Measurements from ENCODE around the gene UBB. TPM values are rescaled to one million over a fixed set of nuclear protein-coding genes. Genes with fewer than 3 reads are reported as not detected.

Gene UBB
- total RNA-seq, 4 donors from 2014 or later = 469 to 764 (median 628) TPM

DNA sequence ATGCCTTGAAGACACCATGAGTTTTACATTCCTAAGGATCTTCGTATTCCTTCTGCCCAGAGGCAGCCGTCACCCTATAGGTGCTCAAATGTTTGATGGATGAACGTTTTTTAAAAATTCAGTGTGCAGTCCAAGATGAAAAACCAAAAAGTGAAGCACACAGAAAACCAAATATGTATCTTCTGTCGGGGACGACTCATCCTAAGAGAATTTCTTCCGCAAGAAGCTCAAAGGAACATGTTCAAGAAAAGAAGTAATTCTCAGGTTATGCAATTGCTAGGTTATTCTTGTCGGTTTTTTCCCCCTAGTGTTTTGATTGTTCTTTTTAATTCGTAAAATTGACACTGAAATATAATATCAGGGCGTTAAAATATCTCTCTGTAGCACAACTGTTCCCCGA is 29.1 kb upstream of the UBB start:
- H3K4me1 ChIP-seq = peaks cover 17% of the 10 kb centered on the region
- no peak for DNase-seq (ENCODE audit: low spot score in 2 of 2)
- WGBS = 41% methylated on average over 10 of the region's 10 CpGs
- H3K27me3 ChIP-seq = peaks cover 12% of the 10 kb centered on the region
- H3K36me3 ChIP-seq = peaks cover 6% of the 10 kb centered on the region
- H3K9me3 ChIP-seq = no peaks in the 10 kb centered on the region
- H3K27ac ChIP-seq = no peak overlapping the region
- H3K4me3 ChIP-seq = peak overlapping the region; percentile 77
- no peak for TF ChIP-seq EP300 (IDR thresholded peaks at IDR 0.05)
- no peak for TF ChIP-seq POLR2AphosphoS5 (IDR thresholded peaks at IDR 0.05)
- TF ChIP-seq POLR2A (IDR thresholded peaks at IDR 0.05) = no peak
- TF ChIP-seq, protein P1, sequence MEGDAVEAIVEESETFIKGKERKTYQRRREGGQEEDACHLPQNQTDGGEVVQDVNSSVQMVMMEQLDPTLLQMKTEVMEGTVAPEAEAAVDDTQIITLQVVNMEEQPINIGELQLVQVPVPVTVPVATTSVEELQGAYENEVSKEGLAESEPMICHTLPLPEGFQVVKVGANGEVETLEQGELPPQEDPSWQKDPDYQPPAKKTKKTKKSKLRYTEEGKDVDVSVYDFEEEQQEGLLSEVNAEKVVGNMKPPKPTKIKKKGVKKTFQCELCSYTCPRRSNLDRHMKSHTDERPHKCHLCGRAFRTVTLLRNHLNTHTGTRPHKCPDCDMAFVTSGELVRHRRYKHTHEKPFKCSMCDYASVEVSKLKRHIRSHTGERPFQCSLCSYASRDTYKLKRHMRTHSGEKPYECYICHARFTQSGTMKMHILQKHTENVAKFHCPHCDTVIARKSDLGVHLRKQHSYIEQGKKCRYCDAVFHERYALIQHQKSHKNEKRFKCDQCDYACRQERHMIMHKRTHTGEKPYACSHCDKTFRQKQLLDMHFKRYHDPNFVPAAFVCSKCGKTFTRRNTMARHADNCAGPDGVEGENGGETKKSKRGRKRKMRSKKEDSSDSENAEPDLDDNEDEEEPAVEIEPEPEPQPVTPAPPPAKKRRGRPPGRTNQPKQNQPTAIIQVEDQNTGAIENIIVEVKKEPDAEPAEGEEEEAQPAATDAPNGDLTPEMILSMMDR (IDR thresholded peaks at IDR 0.05) = no peak

DNA sequence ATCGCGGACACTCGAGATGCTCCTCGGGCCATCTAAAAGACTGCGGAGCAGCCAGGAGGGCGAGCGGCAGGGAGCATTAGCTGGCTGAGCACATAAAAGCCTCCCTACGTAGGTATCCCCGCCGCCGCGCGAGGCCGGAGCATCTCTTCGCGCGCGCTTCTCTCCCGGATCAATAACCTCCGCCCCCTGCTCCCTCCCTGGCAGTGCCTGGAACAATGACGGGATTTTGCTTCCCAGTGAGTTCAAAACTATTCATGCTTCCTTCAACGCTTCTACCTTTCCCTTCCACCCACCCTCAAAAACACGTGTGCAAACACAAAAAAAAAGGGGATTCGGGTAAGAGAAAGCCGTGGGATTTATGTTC is 28.6 kb upstream of the UBB start:
- H3K27ac ChIP-seq = no peak overlapping the region
- no peaks in the 10 kb centered on the region for H3K9me3 ChIP-seq
- peaks cover 6% of the 10 kb centered on the region for H3K36me3 ChIP-seq
- H3K27me3 ChIP-seq = peaks cover 12% of the 10 kb centered on the region
- DNase-seq (ENCODE audit: low spot score in 2 of 2) = peak in 1 of 2 donors; percentile 69
- H3K4me3 ChIP-seq = peak overlapping the region; percentile 77
- peaks cover 17% of the 10 kb centered on the region for H3K4me1 ChIP-seq
- WGBS = 1% methylated on average over 25 of the region's 25 CpGs
- TF ChIP-seq, protein P1 (IDR thresholded peaks at IDR 0.05) = no peak
- TF ChIP-seq POLR2A (IDR thresholded peaks at IDR 0.05) (no peak), POLR2AphosphoS5 (IDR thresholded peaks at IDR 0.05) (no peak)

DNA sequence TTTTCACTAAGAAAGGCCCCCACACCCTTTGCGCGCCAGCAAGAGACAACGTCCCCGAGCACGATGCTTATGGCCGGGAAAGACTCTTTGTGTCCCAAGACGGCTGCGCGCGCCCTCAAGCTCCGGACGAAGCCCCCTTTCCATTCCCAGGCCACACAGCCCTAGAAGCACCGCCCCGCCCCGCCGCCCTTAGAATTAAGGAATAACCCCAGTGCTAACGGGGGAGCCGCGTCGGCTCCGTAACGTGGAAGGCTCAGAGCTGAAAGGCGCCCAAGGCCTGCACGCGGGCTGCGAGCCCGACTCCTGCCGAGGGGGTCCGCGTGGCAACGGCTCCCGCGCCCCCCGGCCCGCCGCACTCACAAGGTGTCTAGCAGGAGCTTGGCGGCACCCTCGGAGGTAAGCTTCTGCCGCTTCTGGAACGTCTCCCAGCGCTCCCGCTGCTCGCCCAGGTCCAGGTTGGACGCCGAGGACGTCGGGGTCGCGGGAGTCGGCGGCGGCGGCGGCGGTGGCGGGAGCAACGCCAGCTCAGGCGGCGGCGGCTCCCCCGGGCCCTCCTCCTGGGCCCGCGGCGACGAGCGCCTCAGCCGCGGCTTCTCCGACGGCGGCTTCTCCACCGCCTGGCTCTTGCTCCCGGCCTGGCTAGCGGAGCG is 28.1 kb upstream of the UBB start:
- peak overlapping the region; percentile 77 for H3K4me3 ChIP-seq
- no peak overlapping the region for H3K27ac ChIP-seq
- peak; percentile 67 to 78 for DNase-seq (ENCODE audit: low spot score in 2 of 2)
- WGBS = 9% methylated on average over 39 of the region's 75 CpGs
- TF ChIP-seq POLR2AphosphoS5 (IDR thresholded peaks at IDR 0.05) (no peak), EP300 (IDR thresholded peaks at IDR 0.05) (no peak), POLR2A (IDR thresholded peaks at IDR 0.05) (no peak)
- TF ChIP-seq, protein P1 (IDR thresholded peaks at IDR 0.05) = no peak
- H3K4me1 ChIP-seq = peaks cover 17% of the 10 kb centered on the region
- peaks cover 6% of the 10 kb centered on the region for H3K36me3 ChIP-seq
- peaks cover 12% of the 10 kb centered on the region for H3K27me3 ChIP-seq
- no peaks in the 10 kb centered on the region for H3K9me3 ChIP-seq

DNA sequence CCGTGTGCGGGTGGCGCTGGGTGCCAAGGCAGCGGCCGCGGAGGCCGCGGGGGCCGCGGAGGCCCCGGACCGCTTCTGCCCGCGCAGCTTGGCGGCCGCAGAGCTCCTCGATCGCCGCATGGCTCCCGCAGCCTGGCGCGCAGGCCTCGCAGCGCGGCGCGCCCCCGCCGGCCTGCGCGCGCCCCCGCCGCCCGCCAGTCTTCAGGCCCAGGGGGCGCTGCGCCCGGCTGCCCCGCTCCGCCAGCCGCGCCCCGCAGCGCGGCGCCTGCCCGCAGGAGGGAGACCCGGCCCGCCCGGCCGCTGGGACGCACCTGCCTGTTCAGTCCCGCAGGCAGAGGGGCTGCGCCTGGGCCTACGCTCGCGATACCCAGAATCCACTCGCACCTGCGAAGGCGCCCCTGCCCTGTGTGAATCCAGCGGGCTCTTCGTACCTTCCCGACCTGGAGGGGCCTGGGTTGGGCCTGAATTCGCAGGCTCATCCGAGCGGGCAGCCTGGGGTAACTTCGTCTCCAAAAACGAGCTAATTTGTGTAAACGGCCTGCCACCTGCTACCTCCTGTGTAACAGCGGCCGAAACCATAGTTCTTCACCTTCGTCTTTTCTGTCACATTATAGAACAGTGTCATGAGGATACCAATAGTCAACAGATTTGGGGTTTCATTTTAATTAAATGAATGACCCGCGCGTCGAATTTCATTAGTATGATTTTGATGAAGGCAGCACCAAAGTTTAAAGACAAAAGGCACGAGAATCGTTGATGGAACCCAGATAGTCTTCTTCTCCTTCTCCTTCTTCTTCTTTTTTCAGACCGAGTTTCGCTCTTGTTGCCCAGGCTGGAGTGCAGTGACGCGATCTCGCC is 27.3 kb upstream of the UBB start, which contains the start of gene CENPV:
TSS of gene CENPV (minus strand) at position 153 of the 858 bp plus-strand sequence. CDS start at position 120, 33 bp downstream.
- H3K27me3 ChIP-seq = peaks cover 12% of the 10 kb centered on the region
- peaks cover 17% of the 10 kb centered on the region for H3K4me1 ChIP-seq
- WGBS = 68% methylated on average over 18 of the region's 83 CpGs
- no peaks in the 10 kb centered on the region for H3K9me3 ChIP-seq
- H3K36me3 ChIP-seq = peaks cover 6% of the 10 kb centered on the region
- peak within 1 kb of the TSS; percentile 77 for H3K4me3 ChIP-seq
- peak in 1 of 2 donors; percentile 15 for TF ChIP-seq POLR2A (IDR thresholded peaks at IDR 0.05)
- TF ChIP-seq, protein P1 (IDR thresholded peaks at IDR 0.05) = no peak
- TF ChIP-seq POLR2AphosphoS5 (IDR thresholded peaks at IDR 0.05) = no peak
- DNase-seq (ENCODE audit: low spot score in 2 of 2) = peak; percentile 18 to 67
- H3K27ac ChIP-seq = no peak within 1 kb of the TSS

DNA sequence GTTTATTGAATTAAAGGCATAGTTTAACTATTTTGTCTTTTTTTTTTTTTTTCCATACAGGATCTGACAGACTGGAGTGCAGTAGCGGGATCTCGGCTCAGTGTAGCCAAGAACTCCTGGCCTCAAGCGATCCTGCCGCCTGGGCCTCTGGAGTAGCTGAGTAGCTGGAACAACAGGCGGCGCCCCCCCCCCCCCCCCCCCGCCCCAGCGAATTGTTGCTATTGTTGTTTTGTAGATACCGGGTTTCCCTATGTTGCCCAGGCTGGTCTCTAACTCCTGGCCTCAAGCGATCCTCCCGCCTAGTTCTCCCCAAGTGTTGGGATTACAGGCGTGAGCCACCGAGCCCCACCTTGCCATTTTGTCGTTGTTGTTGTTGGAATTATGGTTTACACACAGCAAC is 26.3 kb upstream of the UBB start:
- no peak overlapping the region for H3K4me3 ChIP-seq
- TF ChIP-seq, protein P1 (IDR thresholded peaks at IDR 0.05) = no peak
- TF ChIP-seq POLR2A (IDR thresholded peaks at IDR 0.05) (no peak), POLR2AphosphoS5 (IDR thresholded peaks at IDR 0.05) (no peak), EP300 (IDR thresholded peaks at IDR 0.05) (no peak)
- H3K36me3 ChIP-seq = no peaks in the 10 kb centered on the region
- no peak overlapping the region for H3K27ac ChIP-seq
- 91% methylated on average over 14 of the region's 14 CpGs for whole genome bisulfite sequencing
- H3K27me3 ChIP-seq = peaks cover 12% of the 10 kb centered on the region
- peak in 1 of 2 donors; percentile 40 for DNase-seq (ENCODE audit: low spot score in 2 of 2)
- peaks cover 17% of the 10 kb centered on the region for H3K4me1 ChIP-seq
- no peaks in the 10 kb centered on the region for H3K9me3 ChIP-seq
